Epithelial cell of esophagus (primary cell): ENCODE measurements around the gene TATDN3.

ENCODE experiments used
- DNase-seq: peaks from one replicate; pipeline ENCODE4 v3.0.0; 2010; ENCODE audit warnings: low read depth
- H3K4me3 ChIP-seq: 2 replicates; pipeline ENCODE4 v1.5.1; 2011; ENCODE audit warnings: mild to moderate bottlenecking, low read length, control low read depth
- TF ChIP-seq, protein P1 (sequence below): IDR thresholded peaks from 2 replicates; pipeline ENCODE4 v1.5.1; 2011; ENCODE audit warnings: low read depth, mild to moderate bottlenecking, low read length, control low read depth, inconsistent platforms; ENCODE audit not compliant: insufficient read depth; ENCODE audit errors: missing control alignments

TATDN3 gene

GRCh38 chr1:212791261-212791675 lies 426 bp upstream of the TATDN3 start:
- peak; percentile 85 for DNase-seq
- TF ChIP-seq, protein P1, sequence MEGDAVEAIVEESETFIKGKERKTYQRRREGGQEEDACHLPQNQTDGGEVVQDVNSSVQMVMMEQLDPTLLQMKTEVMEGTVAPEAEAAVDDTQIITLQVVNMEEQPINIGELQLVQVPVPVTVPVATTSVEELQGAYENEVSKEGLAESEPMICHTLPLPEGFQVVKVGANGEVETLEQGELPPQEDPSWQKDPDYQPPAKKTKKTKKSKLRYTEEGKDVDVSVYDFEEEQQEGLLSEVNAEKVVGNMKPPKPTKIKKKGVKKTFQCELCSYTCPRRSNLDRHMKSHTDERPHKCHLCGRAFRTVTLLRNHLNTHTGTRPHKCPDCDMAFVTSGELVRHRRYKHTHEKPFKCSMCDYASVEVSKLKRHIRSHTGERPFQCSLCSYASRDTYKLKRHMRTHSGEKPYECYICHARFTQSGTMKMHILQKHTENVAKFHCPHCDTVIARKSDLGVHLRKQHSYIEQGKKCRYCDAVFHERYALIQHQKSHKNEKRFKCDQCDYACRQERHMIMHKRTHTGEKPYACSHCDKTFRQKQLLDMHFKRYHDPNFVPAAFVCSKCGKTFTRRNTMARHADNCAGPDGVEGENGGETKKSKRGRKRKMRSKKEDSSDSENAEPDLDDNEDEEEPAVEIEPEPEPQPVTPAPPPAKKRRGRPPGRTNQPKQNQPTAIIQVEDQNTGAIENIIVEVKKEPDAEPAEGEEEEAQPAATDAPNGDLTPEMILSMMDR: no peak
- H3K4me3 ChIP-seq: peak overlapping the region; percentile 91

DNA sequence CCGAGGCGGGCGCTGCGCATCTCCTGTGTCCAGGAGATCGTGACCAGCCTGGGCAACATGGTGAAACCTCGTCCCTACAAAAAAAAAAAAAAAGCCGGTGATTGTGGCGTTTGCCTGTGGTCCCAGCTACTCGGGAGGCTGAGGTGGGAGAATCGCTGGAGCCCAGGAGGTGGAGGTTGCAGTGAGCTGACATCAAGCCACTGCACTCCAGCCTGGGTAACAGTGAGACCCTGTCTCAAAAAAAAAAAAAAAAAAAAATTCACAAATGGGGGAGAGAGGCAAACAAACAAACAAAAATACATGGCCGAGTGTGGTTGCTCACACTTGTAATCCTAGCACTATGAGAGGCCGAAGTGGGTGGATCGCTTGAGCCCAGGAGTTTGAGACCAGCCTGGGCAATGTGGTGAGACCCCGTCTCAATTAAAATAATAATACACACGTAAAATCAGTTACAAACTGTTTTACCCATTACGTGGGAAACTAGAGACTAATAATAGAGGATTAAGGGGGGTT lies 758 bp downstream of the TATDN3 start:
- no peak for DNase-seq
- TF ChIP-seq, protein P1: no peak
- H3K4me3 ChIP-seq: peak overlapping the region; percentile 91

DNA sequence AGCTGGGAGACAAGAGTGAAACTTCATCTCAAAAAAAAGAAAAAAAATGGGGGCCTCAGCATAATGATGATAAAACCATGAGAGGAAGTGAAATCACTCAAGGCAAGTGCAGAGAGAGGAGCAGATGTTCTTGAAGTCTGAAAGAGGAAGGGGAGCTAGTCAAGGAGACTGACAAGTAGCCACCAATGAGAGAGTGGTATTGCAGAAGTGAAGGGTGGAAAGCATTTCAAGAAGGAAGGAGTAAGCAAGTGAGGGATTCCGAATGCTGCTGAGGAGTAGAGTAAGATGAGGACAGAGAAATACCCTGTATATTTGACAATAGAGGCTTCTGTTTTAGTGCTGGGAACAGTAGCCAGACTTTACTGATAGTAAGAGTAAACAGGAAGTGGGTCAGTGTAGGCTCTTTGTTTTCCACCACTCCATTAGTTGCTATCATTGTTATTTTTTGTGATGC lies 2.9 kb downstream of the TATDN3 start:
- TF ChIP-seq, protein P1: no peak
- DNase-seq: no peak
- H3K4me3 ChIP-seq: no peak overlapping the region

- peak; percentile 52 for DNase-seq
- TF ChIP-seq, protein P1: no peak
- H3K4me3 ChIP-seq: no peak overlapping the region
Measured at GRCh38 chr1:212797681-212798080, 6.0 kb downstream of the TATDN3 start.

DNA sequence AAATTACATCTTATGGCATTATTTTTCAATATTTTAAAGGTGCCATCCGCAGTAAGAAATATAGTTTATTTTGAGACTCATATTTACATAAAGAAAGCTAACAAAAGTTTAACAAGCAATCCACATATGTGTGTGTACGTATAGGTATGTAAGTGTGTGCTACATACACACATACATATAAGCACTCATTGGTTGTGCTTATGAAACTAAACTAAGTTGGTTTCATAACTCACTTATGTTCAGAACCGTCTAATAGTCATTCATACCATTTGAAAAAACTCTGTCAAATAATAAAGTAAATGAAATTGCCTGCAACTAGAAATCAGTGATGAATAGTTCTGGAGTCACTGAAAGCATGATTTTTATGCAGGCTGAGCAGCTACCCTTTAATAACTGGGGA lies 14.1 kb downstream of the TATDN3 start:
- DNase-seq: no peak
- no peak overlapping the region for H3K4me3 ChIP-seq
- TF ChIP-seq, protein P1: no peak

DNA sequence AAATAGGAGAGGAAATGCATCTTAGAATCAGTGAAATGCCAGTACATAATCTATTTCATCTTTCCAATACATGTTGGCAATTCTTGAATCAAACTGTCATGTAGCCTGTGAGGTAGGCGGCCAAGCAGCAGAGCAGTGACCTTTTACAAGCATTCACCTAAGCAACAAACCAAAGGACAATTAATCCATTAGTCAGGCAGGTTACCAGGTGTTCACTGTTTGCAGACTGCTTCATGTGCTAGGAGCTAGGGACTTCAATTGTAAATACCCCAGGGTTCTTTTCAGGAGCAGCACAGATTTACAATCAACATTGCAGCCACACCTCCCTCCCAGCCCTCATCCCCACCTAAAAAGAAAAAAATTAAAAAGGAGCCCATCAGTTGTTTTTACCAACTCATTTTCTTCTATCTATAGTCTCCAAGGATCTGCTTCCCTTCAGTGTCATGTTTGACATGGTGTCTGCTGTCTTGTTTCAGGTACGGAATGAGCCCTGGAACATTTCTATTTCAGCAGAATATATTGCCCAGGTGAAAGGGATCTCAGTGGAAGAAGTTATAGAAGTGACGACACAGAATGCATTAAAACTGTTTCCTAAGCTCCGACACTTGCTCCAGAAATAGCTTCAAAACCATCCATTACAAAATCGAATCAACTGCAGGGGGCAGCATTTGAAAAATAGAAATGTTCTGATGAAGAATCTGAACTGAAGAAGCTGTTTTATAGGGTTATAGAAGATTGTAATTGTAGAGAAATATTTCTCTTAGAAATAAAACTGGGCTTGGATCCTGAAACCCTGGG lies 23.0 kb downstream of the TATDN3 start:
- TF ChIP-seq, protein P1: no peak
- no peak overlapping the region for H3K4me3 ChIP-seq
- DNase-seq: peak; percentile 23
